H1 (cell line): Measurements from ENCODE around the gene CYB561A3. TPM values are rescaled to one million over a fixed set of nuclear protein-coding genes. Genes with fewer than 3 reads are reported as not detected.

Experiments
- ATF2 ChIP-seq: IDR thresholded peaks from 2 replicates; pipeline ENCODE4 v1.6.1; 2012; ENCODE audit warnings: low read length, inconsistent platforms
- BCL11A ChIP-seq, 2 experiments: IDR thresholded peaks; one replicate each; pipeline ENCODE4 v1.6.1; 2011; ENCODE audit warnings: low read depth in 2 of 2, low read length in 2 of 2, mild to moderate bottlenecking in 2 of 2
- CHD2 ChIP-seq: IDR thresholded peaks from 2 replicates; pipeline ENCODE4 v1.6.1; 2012; ENCODE audit warnings: low read length, improper control_type of control experiment
- CTBP2 ChIP-seq: IDR thresholded peaks from 2 replicates; pipeline ENCODE4 v1.7.0; 2011; ENCODE audit warnings: borderline replicate concordance, mild to moderate bottlenecking, moderate library complexity, mixed read lengths, low read length; ENCODE audit not compliant: insufficient read depth, insufficient read length
- GABPA ChIP-seq: IDR thresholded peaks from 2 replicates; pipeline ENCODE4 v1.6.1; 2011; ENCODE audit warnings: mild to moderate bottlenecking, low read length, moderate library complexity, borderline replicate concordance; ENCODE audit not compliant: insufficient read depth
- JUND ChIP-seq: IDR thresholded peaks from 2 replicates; pipeline ENCODE4 v1.6.1; 2011; ENCODE audit warnings: mild to moderate bottlenecking, improper control_type of control experiment, low read length
- KDM1A ChIP-seq: fragments of 200-600, 300-600 bp; sonication (generic); IDR thresholded peaks from 2 replicates; pipeline ENCODE4 v1.7.1; 2016; ENCODE audit warnings: mild to moderate bottlenecking, low read length, borderline replicate concordance
- KDM4A ChIP-seq: IDR thresholded peaks from one replicate; pipeline ENCODE4 v1.7.1; 2012; ENCODE audit warnings: low read depth, mild to moderate bottlenecking, moderate library complexity, low read length, inconsistent platforms; ENCODE audit not compliant: severe bottlenecking
- NRF1 ChIP-seq: IDR thresholded peaks from 2 replicates; pipeline ENCODE4 v1.6.1; 2011; ENCODE audit warnings: mild to moderate bottlenecking, low read depth, low read length, improper control_type of control experiment
- RAD21 ChIP-seq, 2 experiments: IDR thresholded peaks in 1 of 2; conservative IDR thresholded peaks in 1 of 2; 2 replicates each; pipeline ENCODE4 v1.6.1; 2011; ENCODE audit warnings: low read depth in 2 of 2, low read length in 2 of 2, improper control_type of control experiment in 1 of 2, inconsistent platforms in 1 of 2, mild to moderate bottlenecking in 1 of 2, moderate library complexity in 1 of 2
- SIN3A ChIP-seq, 2 experiments: IDR thresholded peaks in 1 of 2; conservative IDR thresholded peaks in 1 of 2; 2 replicates each; pipeline ENCODE4 v1.6.1; 2011 to 2012; ENCODE audit warnings: low read length in 2 of 2, improper control_type of control experiment in 1 of 2, low read depth in 1 of 2, mild to moderate bottlenecking in 1 of 2
- SIX5 ChIP-seq: IDR thresholded peaks from 2 replicates; pipeline ENCODE4 v1.6.1; 2011; ENCODE audit warnings: mild to moderate bottlenecking, low read depth, low read length
- SP1 ChIP-seq: IDR thresholded peaks from 2 replicates; pipeline ENCODE4 v1.6.1; 2011; ENCODE audit warnings: low read depth, low read length
- TAF7 ChIP-seq: optimal IDR thresholded peaks from 2 replicates; pipeline ENCODE3; 2011; ENCODE audit warnings: low read depth, mild to moderate bottlenecking, inconsistent platforms, low read length, moderate library complexity, borderline replicate concordance
- TBP ChIP-seq: IDR thresholded peaks from 2 replicates; pipeline ENCODE4 v1.6.1; 2011; ENCODE audit warnings: low read depth, low read length, improper control_type of control experiment
- USF2 ChIP-seq: IDR thresholded peaks from 2 replicates; pipeline ENCODE4 v1.6.1; 2011; ENCODE audit warnings: low read length, improper control_type of control experiment
- polyA plus RNA-seq, 7 experiments: library from polyadenylated mRNA; depleted of rRNA in 3 of 7; stranded (reverse) in 5 of 7; unstranded in 2 of 7; fragments of >200 nt in 5 of 7; fragments of 200-250 nt in 2 of 7; gene quantifications; 1 replicate in 5 of 7; 2 replicates in 1 of 7; 4 replicates in 1 of 7; pipeline versions ENCODE4 v1.2.1 to v1.2.3, GENCODE V29; 2011 to 2013; ENCODE audit warnings: missing spikeins in 2 of 7, mixed read lengths in 2 of 7
- total RNA-seq: library from RNA; stranded (reverse); fragmentation: NEBNext Ultra II Directional; extraction: Animal tissue kit (Norgen Biotek cat#: 25700); gene quantifications from 2 replicates; pipeline ENCODE4 v1.2.1, GENCODE V29; 2021
- TF ChIP-seq, protein P1 (sequence below), 3 experiments: IDR thresholded peaks; 1 replicate in 2 of 3; 2 replicates in 1 of 3; pipeline versions ENCODE4 v1.5.1 to v1.6.1; 2011; ENCODE audit warnings: low read length in 3 of 3, mild to moderate bottlenecking in 3 of 3, inconsistent platforms in 2 of 3, low read depth in 1 of 3, moderate library complexity in 1 of 3; ENCODE audit not compliant: insufficient read depth in 1 of 3; ENCODE audit errors: control extremely low read depth in 1 of 3

The CYB561A3 gene
- total and polyA plus RNA-seq, 2 of the 8 experiments (the other 6 are each of a cell fraction or from before 2014, with no cell fraction given): 29.6 to 41.2 TPM

DNA sequence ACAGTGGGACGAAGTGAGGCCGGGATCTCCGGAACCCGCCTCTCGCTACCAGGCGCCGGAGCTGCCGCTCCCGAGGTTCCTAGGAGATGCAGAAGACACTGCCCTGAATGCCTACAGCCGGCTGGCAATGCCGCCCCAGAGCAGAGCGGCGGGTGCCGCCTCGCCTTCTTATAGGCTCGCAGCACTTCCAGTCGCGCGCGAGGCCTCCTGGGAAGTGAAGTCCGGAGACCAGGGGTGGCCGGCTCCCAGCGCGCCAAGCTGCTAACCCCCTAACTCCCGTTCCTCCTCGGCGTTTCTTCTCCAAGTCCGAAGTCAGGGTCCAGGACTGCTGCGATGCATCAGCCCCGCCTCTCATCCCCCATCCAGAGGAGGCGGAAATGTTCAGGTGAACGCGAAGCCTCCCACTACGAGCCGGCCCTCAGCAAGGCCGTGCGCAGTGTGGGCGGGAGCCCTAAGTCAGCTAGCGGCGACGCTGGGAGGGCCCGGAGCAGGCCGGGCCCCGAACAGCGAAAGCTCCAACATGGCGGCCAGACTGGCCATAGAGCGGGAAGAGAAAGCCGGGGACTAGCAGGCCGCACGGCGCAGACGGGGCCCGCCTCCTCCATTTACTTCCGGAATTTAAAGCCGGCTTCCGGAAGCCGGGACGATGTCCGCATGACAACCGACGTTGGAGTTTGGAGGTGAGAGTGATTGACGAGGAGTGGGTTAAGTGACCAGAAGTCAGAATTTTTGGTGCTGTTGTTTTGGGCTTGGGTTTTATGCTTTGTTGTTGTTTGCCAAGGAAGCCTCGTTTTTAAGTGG lies at the start of gene CYB561A3, which contains the start of gene TMEM138 (continued):
- peak; percentile 87; the same call in 1 of the 2 replicates for TF ChIP-seq GABPA
- peak; percentile 40; the same call in 1 of the 2 replicates for TF ChIP-seq SIX5
- peak; percentile 28 for TF ChIP-seq KDM4A
- TF ChIP-seq ATF2: 0 out of 2 replicates have a peak, but pooled peaks have one; percentile 60
- TF ChIP-seq, protein P1, sequence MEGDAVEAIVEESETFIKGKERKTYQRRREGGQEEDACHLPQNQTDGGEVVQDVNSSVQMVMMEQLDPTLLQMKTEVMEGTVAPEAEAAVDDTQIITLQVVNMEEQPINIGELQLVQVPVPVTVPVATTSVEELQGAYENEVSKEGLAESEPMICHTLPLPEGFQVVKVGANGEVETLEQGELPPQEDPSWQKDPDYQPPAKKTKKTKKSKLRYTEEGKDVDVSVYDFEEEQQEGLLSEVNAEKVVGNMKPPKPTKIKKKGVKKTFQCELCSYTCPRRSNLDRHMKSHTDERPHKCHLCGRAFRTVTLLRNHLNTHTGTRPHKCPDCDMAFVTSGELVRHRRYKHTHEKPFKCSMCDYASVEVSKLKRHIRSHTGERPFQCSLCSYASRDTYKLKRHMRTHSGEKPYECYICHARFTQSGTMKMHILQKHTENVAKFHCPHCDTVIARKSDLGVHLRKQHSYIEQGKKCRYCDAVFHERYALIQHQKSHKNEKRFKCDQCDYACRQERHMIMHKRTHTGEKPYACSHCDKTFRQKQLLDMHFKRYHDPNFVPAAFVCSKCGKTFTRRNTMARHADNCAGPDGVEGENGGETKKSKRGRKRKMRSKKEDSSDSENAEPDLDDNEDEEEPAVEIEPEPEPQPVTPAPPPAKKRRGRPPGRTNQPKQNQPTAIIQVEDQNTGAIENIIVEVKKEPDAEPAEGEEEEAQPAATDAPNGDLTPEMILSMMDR (IDR thresholded peaks at IDR 0.05; ENCODE audit: control extremely low read depth in 1 of 3, insufficient read depth in 1 of 3, low read depth in 1 of 3, low read length in 3 of 3): peak in 1 of 3 experiments; percentile 1; a peak in 1 of 4 replicates
- TF ChIP-seq USF2: no peak
- no peak for TF ChIP-seq RAD21 (IDR thresholded peaks at IDR 0.05 in 1 of 2, conservative IDR thresholded peaks at IDR 0.05 in 1 of 2; ENCODE audit: low read depth in 2 of 2, low read length in 2 of 2)
- no peak for TF ChIP-seq SP1
- TF ChIP-seq CHD2: no peak
- no peak for TF ChIP-seq NRF1
- TF ChIP-seq TBP: peak; percentile 95
- no peak for TF ChIP-seq BCL11A (IDR thresholded peaks at IDR 0.05; ENCODE audit: low read depth in 2 of 2, low read length in 2 of 2)
- TF ChIP-seq JUND: no peak
- no peak for TF ChIP-seq CTBP2
- TF ChIP-seq SIN3A (conservative IDR thresholded peaks at IDR 0.05 in 1 of 2, IDR thresholded peaks at IDR 0.05 in 1 of 2; ENCODE audit: low read depth in 1 of 2, low read length in 2 of 2): peak; percentile 71 to 96; a peak in 3 of 4 replicates
- no peak for TF ChIP-seq KDM1A
- TF ChIP-seq TAF7: peak; percentile 80
